PC-3 (cell line): ENCODE results near the gene RAD51D. TPM values are rescaled to one million over a fixed set of nuclear protein-coding genes. Genes with fewer than 3 reads are reported as not detected.

ENCODE experiments used
- ATAC-seq: fragments of 200-7000 bp; cut with Tn5 transposase; 2 replicates; pipeline ENCODE4 v1.9.1; 2020; ENCODE audit warnings: mild to moderate bottlenecking, moderate library complexity
- BruUV-seq: library from RNA; stranded (reverse); fragments of 400-500 nt; replicated peaks from 2 replicates; lab custom pipeline; 2021; lab: Mats Ljungman, UMichigan
- CTCF ChIA-PET: fragments of 300-600 bp; sonication (Branson Sonifier 250); formaldehyde crosslinking; loops from one replicate; lab custom pipeline; 2022; ENCODE audit warnings: antibody characterized with exemption; lab: Charles Lee
- POLR2A ChIA-PET: fragments of 300-600 bp; sonication (Branson Sonifier 250); formaldehyde crosslinking; loops from one replicate; lab custom pipeline; 2022; ENCODE audit warnings: antibody characterized with exemption; ENCODE audit not compliant: unreplicated experiment; lab: Charles Lee
- DNase-seq: peaks from one replicate; pipeline ENCODE4 v3.0.0-alpha.2; 2015
- H2AFZ ChIP-seq: fragments of 300-600 bp; sonication (generic); 2 replicates; pipeline ENCODE4 v1.6.0; 2016; ENCODE audit warnings: antibody characterized with exemption, low read length
- H3F3A ChIP-seq: fragments of 300-600 bp; sonication (generic); one replicate; pipeline ENCODE4 v1.6.0; 2017; ENCODE audit warnings: antibody characterized with exemption, low read length, control low read depth, mild to moderate bottlenecking; ENCODE audit not compliant: unreplicated experiment
- H3K27ac ChIP-seq: fragments of 300-600 bp; sonication (generic); 2 replicates; pipeline ENCODE4 v1.5.1; 2016; ENCODE audit warnings: mild to moderate bottlenecking, low read length
- H3K27me3 ChIP-seq: fragments of 300-600 bp; sonication (generic); 2 replicates; pipeline ENCODE4 v1.6.1; 2016; ENCODE audit warnings: low read length, mixed read lengths
- H3K36me3 ChIP-seq: fragments of 300-600 bp; sonication (generic); 2 replicates; pipeline ENCODE4 v1.6.1; 2016; ENCODE audit warnings: low read depth, mixed run types, low read length, mixed read lengths
- H3K4me1 ChIP-seq: fragments of 300-600 bp; sonication (generic); 2 replicates; pipeline ENCODE4 v1.5.1; 2016; ENCODE audit warnings: low read length; ENCODE audit not compliant: insufficient read depth
- H3K4me2 ChIP-seq: fragments of 300-600 bp; sonication (generic); 2 replicates; pipeline ENCODE4 v1.6.0; 2016; ENCODE audit warnings: low read length
- H3K4me3 ChIP-seq: fragments of 300-600 bp; sonication (generic); 2 replicates; pipeline ENCODE4 v1.5.1; 2016; ENCODE audit warnings: mild to moderate bottlenecking, low read length, mixed read lengths
- H3K79me2 ChIP-seq: fragments of 300-600 bp; sonication (generic); 2 replicates; pipeline ENCODE4 v1.6.1; 2017; ENCODE audit warnings: low read length, mixed read lengths
- H3K9ac ChIP-seq: fragments of 300-600 bp; sonication (generic); 2 replicates; pipeline ENCODE4 v1.6.0; 2016; ENCODE audit warnings: mild to moderate bottlenecking, low read length
- H3K9me2 ChIP-seq: fragments of 300-600 bp; sonication (generic); replicated peaks from 2 replicates; pipeline ENCODE4 v1.6.1; 2016; ENCODE audit warnings: mixed run types, low read length, mixed read lengths
- H3K9me3 ChIP-seq: fragments of 300-600 bp; sonication (generic); 2 replicates; pipeline ENCODE4 v1.6.1; 2016; ENCODE audit warnings: low read length, mixed read lengths
- H4K20me1 ChIP-seq: fragments of 300-600 bp; sonication (generic); 2 replicates; pipeline ENCODE4 v1.6.1; 2016; ENCODE audit warnings: low read length, mixed read lengths
- CTCF ChIP-seq: fragments of 300-600 bp; sonication (generic); conservative IDR thresholded peaks from 2 replicates; pipeline ENCODE4 v1.5.1; 2017; ENCODE audit warnings: antibody characterized with exemption, low read depth, mild to moderate bottlenecking, low read length
- EZH2 ChIP-seq: fragments of 300-600 bp; sonication (generic); IDR thresholded peaks from one replicate; pipeline ENCODE4 v1.6.1; 2017; ENCODE audit warnings: antibody characterized with exemption, mild to moderate bottlenecking, low read length; ENCODE audit not compliant: unreplicated experiment
- EZH2phosphoT487 ChIP-seq: fragments of 300-600 bp; sonication (generic); IDR thresholded peaks from 2 replicates; pipeline ENCODE4 v1.6.1; 2018; ENCODE audit warnings: mild to moderate bottlenecking, antibody characterized with exemption, low read length, borderline replicate concordance
- intact Hi-C: fragments of 100-400 bp; cut with micrococcal nuclease; formaldehyde crosslinking; loops from 2 replicates; pipeline ENCODE4 v1.9.0; 2023
- total RNA-seq: library from RNA; depleted of rRNA; stranded (reverse); fragments of >200 nt; gene quantifications from 2 replicates; pipeline ENCODE4 v1.2.3, GENCODE V29; 2014

RAD51D gene
- total RNA-seq, 1 experiment from 2014 or later = 10.7 TPM

- ATAC-seq (no peak), DNase-seq (no peak)
- intact Hi-C loops = no loop called here
- Histone ChIP-seq H3K27me3 (no peaks in the 10 kb centered on the region), H3K36me3 (peaks cover 11% of the 10 kb centered on the region; the same call in 1 of the 2 replicates), H3K4me1 (no peaks in the 10 kb centered on the region), H3F3A (no peaks in the 10 kb centered on the region), H3K4me2 (no peak overlapping the region), H3K9me2 (no peaks in the 10 kb centered on the region), H4K20me1 (no peaks in the 10 kb centered on the region), H3K27ac (no peak overlapping the region), H3K79me2 (no peaks in the 10 kb centered on the region), H3K4me3 (no peak overlapping the region), H3K9me3 (no peaks in the 10 kb centered on the region), H3K9ac (no peak overlapping the region), H2AFZ (no peak overlapping the region)
- no TSS peak for BruUV-seq
- POLR2A ChIA-PET = no interaction called here
- CTCF ChIA-PET = no interaction called here
- TF ChIP-seq CTCF = no peak
- no peak for TF ChIP-seq EZH2
- no peak for TF ChIP-seq EZH2phosphoT487
Observed at GRCh38 chr17:35101036-35101435, 18.6 kb downstream of the RAD51D start.

GRCh38 chr17:35099908-35100307 is 19.8 kb downstream of the RAD51D start:
- no peak for DNase-seq
- Histone ChIP-seq H3K4me1 (no peaks in the 10 kb centered on the region), H4K20me1 (no peaks in the 10 kb centered on the region), H3K4me2 (no peak overlapping the region), H3K9ac (no peak overlapping the region), H3K79me2 (no peaks in the 10 kb centered on the region), H3K36me3 (peaks cover 9% of the 10 kb centered on the region; the same call in 1 of the 2 replicates), H3K27me3 (no peaks in the 10 kb centered on the region), H3K9me2 (no peaks in the 10 kb centered on the region), H3K4me3 (no peak overlapping the region), H3K27ac (no peak overlapping the region), H3F3A (no peaks in the 10 kb centered on the region), H2AFZ (no peak overlapping the region), H3K9me3 (no peaks in the 10 kb centered on the region)
- no TSS peak for BruUV-seq
- POLR2A ChIA-PET = no interaction called here
- intact Hi-C loops = no loop called here
- ATAC-seq = no peak
- CTCF ChIA-PET = no interaction called here
- TF ChIP-seq EZH2 (no peak), EZH2phosphoT487 (no peak), CTCF (no peak)

GRCh38 chr17:35097776-35098175 is 21.9 kb downstream of the RAD51D start:
- no peak overlapping the region for H3K9ac ChIP-seq
- H3K9me3 ChIP-seq = no peaks in the 10 kb centered on the region
- intact Hi-C loops = no loop called here
- no peaks in the 10 kb centered on the region for H4K20me1 ChIP-seq
- peaks cover 6% of the 10 kb centered on the region for H3K4me1 ChIP-seq
- no TSS peak for BruUV-seq
- no peak for ATAC-seq
- ChIA-PET CTCF (no interaction called here), POLR2A (no interaction called here)
- H3F3A ChIP-seq = no peaks in the 10 kb centered on the region
- no peak overlapping the region for H2AFZ ChIP-seq
- no peaks in the 10 kb centered on the region for H3K79me2 ChIP-seq
- TF ChIP-seq EZH2 (no peak), CTCF (no peak), EZH2phosphoT487 (no peak)
- no peak overlapping the region for H3K4me3 ChIP-seq
- peaks cover 9% of the 10 kb centered on the region; the same call in 1 of the 2 replicates for H3K36me3 ChIP-seq
- no peaks in the 10 kb centered on the region for H3K27me3 ChIP-seq
- H3K9me2 ChIP-seq = no peaks in the 10 kb centered on the region
- no peak overlapping the region for H3K27ac ChIP-seq
- H3K4me2 ChIP-seq = no peak overlapping the region
- DNase-seq = no peak
